Loucy (cell line): Measurements from ENCODE around the gene ENTREP3.

Source experiments
- H2AFZ ChIP-seq: fragments of 200-600 bp; sonication (generic); 2 replicates; pipeline ENCODE4 v1.6.0; 2016; ENCODE audit warnings: antibody characterized with exemption, mild to moderate bottlenecking, low read length, moderate library complexity
- H3F3A ChIP-seq: fragments of 200-600 bp; 2 replicates; pipeline ENCODE4 v1.6.0; 2016; ENCODE audit warnings: antibody characterized with exemption, low read depth, mild to moderate bottlenecking
- H3K27me3 ChIP-seq: fragments of 200-600 bp; sonication (generic); 2 replicates; pipeline ENCODE4 v1.6.1; 2014; ENCODE audit warnings: low read length, mild to moderate bottlenecking; ENCODE audit not compliant: insufficient read depth, poor library complexity, severe bottlenecking
- H3K36me3 ChIP-seq: fragments of 200-600 bp; sonication (generic); 2 replicates; pipeline ENCODE4 v1.6.1; 2016; ENCODE audit warnings: low read length; ENCODE audit not compliant: insufficient read depth
- H3K4me1 ChIP-seq: fragments of 200-600 bp; sonication (generic); 2 replicates; pipeline ENCODE4 v1.5.1; 2014; ENCODE audit warnings: low read length, mild to moderate bottlenecking; ENCODE audit not compliant: insufficient read depth, poor library complexity, severe bottlenecking
- H3K4me2 ChIP-seq: fragments of 200-600 bp; sonication (generic); 2 replicates; pipeline ENCODE4 v1.6.0; 2014; ENCODE audit warnings: antibody characterized with exemption, low read length, low read depth, mild to moderate bottlenecking; ENCODE audit not compliant: poor library complexity, severe bottlenecking
- H3K4me3 ChIP-seq: fragments of 200-600 bp; sonication (generic); 2 replicates; pipeline ENCODE4 v1.5.1; 2014; ENCODE audit warnings: low read length, mild to moderate bottlenecking, mixed read lengths; ENCODE audit not compliant: poor library complexity, severe bottlenecking
- H3K79me2 ChIP-seq: fragments of 200-600 bp; sonication (generic); 2 replicates; pipeline ENCODE4 v1.6.1; 2014; ENCODE audit warnings: low read length; ENCODE audit not compliant: insufficient read depth
- H3K9ac ChIP-seq: fragments of 200-600 bp; sonication (generic); 2 replicates; pipeline ENCODE4 v1.6.0; 2014; ENCODE audit warnings: mild to moderate bottlenecking, low read depth, low read length, moderate library complexity; ENCODE audit not compliant: poor library complexity, severe bottlenecking
- H3K9me2 ChIP-seq: fragments of 200-600 bp; sonication (generic); replicated peaks from 2 replicates; pipeline ENCODE4 v1.6.1; 2016; ENCODE audit warnings: low read depth, low read length, mixed read lengths
- H3K9me3 ChIP-seq: fragments of 200-600 bp; sonication (generic); 2 replicates; pipeline ENCODE4 v1.6.1; 2014; ENCODE audit warnings: mild to moderate bottlenecking, antibody characterized with exemption, low read length, low read depth; ENCODE audit not compliant: insufficient read depth
- H4K20me1 ChIP-seq: fragments of 200-600 bp; sonication (generic); 2 replicates; pipeline ENCODE4 v1.6.0; 2014; ENCODE audit warnings: antibody characterized with exemption, low read length, mild to moderate bottlenecking; ENCODE audit not compliant: insufficient read depth, poor library complexity, severe bottlenecking
- CTCF ChIP-seq: fragments of 200-600 bp; sonication (generic); conservative IDR thresholded peaks from 2 replicates; pipeline ENCODE4 v1.5.1; 2014; ENCODE audit warnings: mild to moderate bottlenecking, antibody characterized with exemption, low read length
- EZH2phosphoT487 ChIP-seq: fragments of 200-600 bp; IDR thresholded peaks from 2 replicates; pipeline ENCODE4 v1.6.1; 2018; ENCODE audit warnings: antibody characterized with exemption, mild to moderate bottlenecking, moderate library complexity, borderline replicate concordance

Gene ENTREP3

GRCh38 chr1:155287987-155288543 lies 32.8 kb upstream of the ENTREP3 start:
- Histone ChIP-seq H2AFZ (no peak overlapping the region), H3K27me3 (no peaks in the 10 kb centered on the region), H3K4me3 (no peak overlapping the region), H3K79me2 (no peaks in the 10 kb centered on the region), H3K9me3 (no peaks in the 10 kb centered on the region), H3K36me3 (no peaks in the 10 kb centered on the region), H4K20me1 (no peaks in the 10 kb centered on the region), H3K9me2 (no peaks in the 10 kb centered on the region), H3K9ac (no peak overlapping the region), H3F3A (no peaks in the 10 kb centered on the region), H3K4me1 (no peaks in the 10 kb centered on the region), H3K4me2 (no peak overlapping the region)
- no peak for TF ChIP-seq CTCF
- TF ChIP-seq EZH2phosphoT487, result no peak

GRCh38 chr1:155286544-155286943 lies 31.3 kb upstream of the ENTREP3 start:
- Histone ChIP-seq H3K9me3 (no peaks in the 10 kb centered on the region), H3K27me3 (no peaks in the 10 kb centered on the region), H3K79me2 (no peaks in the 10 kb centered on the region), H3K4me1 (no peaks in the 10 kb centered on the region), H3K9ac (no peak overlapping the region), H3K4me2 (no peak overlapping the region), H3F3A (no peaks in the 10 kb centered on the region), H2AFZ (no peak overlapping the region), H3K36me3 (no peaks in the 10 kb centered on the region), H3K9me2 (no peaks in the 10 kb centered on the region), H4K20me1 (no peaks in the 10 kb centered on the region), H3K4me3 (no peak overlapping the region)
- no peak for TF ChIP-seq CTCF
- no peak for TF ChIP-seq EZH2phosphoT487

- H2AFZ ChIP-seq, result no peak overlapping the region
- no peaks in the 10 kb centered on the region for H3K4me1 ChIP-seq
- no peak for TF ChIP-seq EZH2phosphoT487
- TF ChIP-seq CTCF, result no peak
- H3K36me3 ChIP-seq, result no peaks in the 10 kb centered on the region
- H4K20me1 ChIP-seq, result no peaks in the 10 kb centered on the region
- H3K4me3 ChIP-seq, result no peak overlapping the region
- H3K9me2 ChIP-seq, result no peaks in the 10 kb centered on the region
- H3K9ac ChIP-seq, result no peak overlapping the region
- H3F3A ChIP-seq, result no peaks in the 10 kb centered on the region
- H3K9me3 ChIP-seq, result no peaks in the 10 kb centered on the region
- H3K27me3 ChIP-seq, result no peaks in the 10 kb centered on the region
- no peak overlapping the region for H3K4me2 ChIP-seq
- no peaks in the 10 kb centered on the region for H3K79me2 ChIP-seq
Observed at GRCh38 chr1:155285631-155286044, 30.4 kb upstream of the ENTREP3 start.
